ENCODE measurements around the gene COL6A6. TPM values are rescaled to one million over a fixed set of nuclear protein-coding genes. Genes with fewer than 3 reads are reported as not detected.

COL6A6 gene
- under 1 TPM in 3 of 4 donors, not detected in 1; 0.11 to 0.62 (median 0.38) TPM for total RNA-seq

GRCh38 chr3:130516645-130517512 is at the start of gene COL6A6:
Gene COL6A6, plus strand, starts transcription at chr3:130517177. Its CDS starts 43,188 bp downstream, at chr3:130560365.
- WGBS = 7% methylated on average over 17 of the region's 58 CpGs
- H3K27ac ChIP-seq = no peak within 1 kb of the TSS
- peaks cover 31% of the 10 kb centered on the region for H3K27me3 ChIP-seq
- no peaks in the 10 kb centered on the region for H3K9me3 ChIP-seq
- H3K4me1 ChIP-seq = peaks cover 4% of the 10 kb centered on the region
- TF ChIP-seq, protein P1, sequence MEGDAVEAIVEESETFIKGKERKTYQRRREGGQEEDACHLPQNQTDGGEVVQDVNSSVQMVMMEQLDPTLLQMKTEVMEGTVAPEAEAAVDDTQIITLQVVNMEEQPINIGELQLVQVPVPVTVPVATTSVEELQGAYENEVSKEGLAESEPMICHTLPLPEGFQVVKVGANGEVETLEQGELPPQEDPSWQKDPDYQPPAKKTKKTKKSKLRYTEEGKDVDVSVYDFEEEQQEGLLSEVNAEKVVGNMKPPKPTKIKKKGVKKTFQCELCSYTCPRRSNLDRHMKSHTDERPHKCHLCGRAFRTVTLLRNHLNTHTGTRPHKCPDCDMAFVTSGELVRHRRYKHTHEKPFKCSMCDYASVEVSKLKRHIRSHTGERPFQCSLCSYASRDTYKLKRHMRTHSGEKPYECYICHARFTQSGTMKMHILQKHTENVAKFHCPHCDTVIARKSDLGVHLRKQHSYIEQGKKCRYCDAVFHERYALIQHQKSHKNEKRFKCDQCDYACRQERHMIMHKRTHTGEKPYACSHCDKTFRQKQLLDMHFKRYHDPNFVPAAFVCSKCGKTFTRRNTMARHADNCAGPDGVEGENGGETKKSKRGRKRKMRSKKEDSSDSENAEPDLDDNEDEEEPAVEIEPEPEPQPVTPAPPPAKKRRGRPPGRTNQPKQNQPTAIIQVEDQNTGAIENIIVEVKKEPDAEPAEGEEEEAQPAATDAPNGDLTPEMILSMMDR (IDR thresholded peaks at IDR 0.05) = no peak
- no peak for TF ChIP-seq EP300 (IDR thresholded peaks at IDR 0.05)
- TF ChIP-seq POLR2A (IDR thresholded peaks at IDR 0.05) = no peak
- no peak for TF ChIP-seq POLR2AphosphoS5 (IDR thresholded peaks at IDR 0.05)
- H3K4me3 ChIP-seq = peak within 1 kb of the TSS; percentile 22
- H3K36me3 ChIP-seq = no peaks in the 10 kb centered on the region
- DNase-seq (ENCODE audit: low spot score in 2 of 2) = no peak

DNA sequence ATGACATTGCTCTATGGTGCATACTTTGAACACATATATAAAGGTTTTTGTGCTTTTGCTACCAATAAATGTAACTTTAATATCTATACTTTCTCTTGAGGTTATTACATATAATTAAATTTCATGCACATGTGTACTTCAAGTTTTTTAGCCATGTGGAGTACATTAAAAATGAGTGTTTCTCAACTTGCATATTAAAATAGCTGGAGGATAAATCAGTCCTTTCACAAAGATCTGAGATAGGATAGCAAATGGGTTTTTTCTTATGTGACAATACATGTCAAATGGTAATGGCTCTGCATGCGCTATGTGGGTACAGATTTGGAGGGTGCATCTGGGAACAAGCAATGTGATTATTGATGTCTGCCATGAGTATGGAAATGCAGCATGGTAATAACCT is 48.7 kb upstream of the COL6A6 start:
- WGBS = 83% methylated on average over 1 of the region's 1 CpG
- no peak for TF ChIP-seq EP300 (IDR thresholded peaks at IDR 0.05)
- TF ChIP-seq, protein P1 (IDR thresholded peaks at IDR 0.05) = no peak
- TF ChIP-seq POLR2A (IDR thresholded peaks at IDR 0.05) = no peak
- no peak for TF ChIP-seq POLR2AphosphoS5 (IDR thresholded peaks at IDR 0.05)

DNA sequence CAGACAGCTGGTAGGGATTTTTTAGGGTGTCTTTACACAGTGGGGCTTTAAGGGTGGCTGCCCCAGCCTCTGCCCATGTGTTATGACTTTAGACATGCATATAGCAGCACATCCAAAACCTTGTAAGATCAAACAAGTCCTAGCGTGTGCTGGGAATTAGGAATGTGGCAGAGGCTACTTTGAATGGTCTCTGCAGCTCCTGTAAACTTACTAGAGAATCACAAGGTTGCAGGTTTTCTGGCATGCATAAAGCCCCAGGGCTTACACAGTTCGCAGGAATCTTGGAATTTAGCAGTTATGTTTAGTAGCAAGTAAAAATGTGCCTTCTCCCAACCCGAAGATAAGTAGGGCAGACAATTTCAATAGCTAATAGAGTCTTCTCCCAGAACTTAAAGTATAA is 46.9 kb upstream of the COL6A6 start:
- peaks cover 4% of the 10 kb centered on the region for H3K4me1 ChIP-seq
- DNase-seq (ENCODE audit: low spot score in 2 of 2) = no peak
- no peaks in the 10 kb centered on the region for H3K27me3 ChIP-seq
- no peak overlapping the region for H3K4me3 ChIP-seq
- no peak overlapping the region for H3K27ac ChIP-seq
- no peaks in the 10 kb centered on the region for H3K36me3 ChIP-seq
- 43% methylated on average over 3 of the region's 3 CpGs for WGBS
- TF ChIP-seq, protein P1 (IDR thresholded peaks at IDR 0.05) = no peak
- TF ChIP-seq POLR2A (IDR thresholded peaks at IDR 0.05) (no peak), POLR2AphosphoS5 (IDR thresholded peaks at IDR 0.05) (no peak)
- no peaks in the 10 kb centered on the region for H3K9me3 ChIP-seq

More for the DNA sequence above, 48.7 kb upstream of the COL6A6 start:
- Histone ChIP-seq H3K36me3 (no peaks in the 10 kb centered on the region), H3K4me3 (no peak overlapping the region), H3K9me3 (no peaks in the 10 kb centered on the region), H3K27ac (no peak overlapping the region), H3K4me1 (peaks cover 4% of the 10 kb centered on the region), H3K27me3 (no peaks in the 10 kb centered on the region)
- no peak for DNase-seq (ENCODE audit: low spot score in 2 of 2)

DNA sequence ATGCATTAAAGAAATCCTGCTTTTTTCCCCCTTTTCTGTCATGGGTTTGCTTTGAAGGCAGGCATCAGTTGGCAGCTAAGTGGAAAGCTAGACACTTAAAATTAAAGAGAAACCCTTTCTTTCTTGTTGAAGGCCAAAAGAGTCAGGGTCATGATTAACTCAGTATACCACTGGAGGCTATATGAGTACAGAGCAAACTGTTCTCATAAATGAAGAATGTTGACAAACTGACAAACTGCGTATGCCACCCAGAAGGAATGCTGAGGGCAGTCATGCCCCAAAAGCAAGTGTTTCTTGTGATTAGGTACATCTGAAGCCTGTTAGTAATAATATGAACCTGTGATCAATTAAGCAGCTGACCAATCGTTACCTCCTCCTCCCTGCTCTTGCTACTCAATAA is 43.6 kb upstream of the COL6A6 start:
- Histone ChIP-seq H3K27ac (no peak overlapping the region), H3K4me1 (peaks cover 4% of the 10 kb centered on the region), H3K36me3 (no peaks in the 10 kb centered on the region), H3K4me3 (no peak overlapping the region), H3K9me3 (no peaks in the 10 kb centered on the region), H3K27me3 (no peaks in the 10 kb centered on the region)
- WGBS = 56% methylated on average over 2 of the region's 2 CpGs
- TF ChIP-seq EP300 (IDR thresholded peaks at IDR 0.05) (no peak), POLR2A (IDR thresholded peaks at IDR 0.05) (no peak)
- no peak for DNase-seq (ENCODE audit: low spot score in 2 of 2)

DNA sequence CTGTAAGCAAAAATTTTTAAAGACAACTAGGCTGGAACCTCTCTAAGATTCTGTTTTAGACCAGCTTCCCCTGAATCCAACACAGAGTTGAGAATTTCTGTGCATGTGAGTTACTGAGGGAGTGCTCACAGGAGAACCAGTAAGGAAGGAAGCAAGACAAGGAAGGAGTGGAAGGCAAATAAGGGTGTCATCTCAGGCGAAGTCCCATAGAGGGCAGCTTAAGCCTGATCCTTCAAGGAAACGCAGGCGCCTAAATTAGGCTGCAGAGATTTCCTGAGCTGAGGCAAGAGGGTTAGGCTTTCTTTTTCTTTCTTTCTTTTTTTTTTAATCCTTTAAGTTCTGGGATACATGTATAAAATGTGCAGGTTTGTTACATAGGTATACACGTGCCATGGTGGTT is 36.2 kb upstream of the COL6A6 start:
- Histone ChIP-seq H3K9me3 (no peaks in the 10 kb centered on the region), H3K27me3 (no peaks in the 10 kb centered on the region), H3K36me3 (no peaks in the 10 kb centered on the region), H3K27ac (no peak overlapping the region), H3K4me1 (no peaks in the 10 kb centered on the region), H3K4me3 (no peak overlapping the region)
- DNase-seq (ENCODE audit: low spot score in 2 of 2) = no peak
- 18% methylated on average over 4 of the region's 4 CpGs for WGBS
- TF ChIP-seq, protein P1 (IDR thresholded peaks at IDR 0.05) = peak in 1 of 2 donors; percentile 23
- TF ChIP-seq POLR2AphosphoS5 (IDR thresholded peaks at IDR 0.05) = no peak
- no peak for TF ChIP-seq POLR2A (IDR thresholded peaks at IDR 0.05)
- TF ChIP-seq EP300 (IDR thresholded peaks at IDR 0.05) = no peak
